Measurements from ENCODE around the gene SLC4A9. TPM values are rescaled to one million over a fixed set of nuclear protein-coding genes. Genes with fewer than 3 reads are reported as not detected.
"Not testable (repeated sequence)": the region's sequence is repeated elsewhere in the genome, so short reads cannot be mapped to it uniquely, and the experiment has no call there.

Gene SLC4A9
- total RNA-seq, 1 donor from 2014 or later: 0.25 TPM

DNA sequence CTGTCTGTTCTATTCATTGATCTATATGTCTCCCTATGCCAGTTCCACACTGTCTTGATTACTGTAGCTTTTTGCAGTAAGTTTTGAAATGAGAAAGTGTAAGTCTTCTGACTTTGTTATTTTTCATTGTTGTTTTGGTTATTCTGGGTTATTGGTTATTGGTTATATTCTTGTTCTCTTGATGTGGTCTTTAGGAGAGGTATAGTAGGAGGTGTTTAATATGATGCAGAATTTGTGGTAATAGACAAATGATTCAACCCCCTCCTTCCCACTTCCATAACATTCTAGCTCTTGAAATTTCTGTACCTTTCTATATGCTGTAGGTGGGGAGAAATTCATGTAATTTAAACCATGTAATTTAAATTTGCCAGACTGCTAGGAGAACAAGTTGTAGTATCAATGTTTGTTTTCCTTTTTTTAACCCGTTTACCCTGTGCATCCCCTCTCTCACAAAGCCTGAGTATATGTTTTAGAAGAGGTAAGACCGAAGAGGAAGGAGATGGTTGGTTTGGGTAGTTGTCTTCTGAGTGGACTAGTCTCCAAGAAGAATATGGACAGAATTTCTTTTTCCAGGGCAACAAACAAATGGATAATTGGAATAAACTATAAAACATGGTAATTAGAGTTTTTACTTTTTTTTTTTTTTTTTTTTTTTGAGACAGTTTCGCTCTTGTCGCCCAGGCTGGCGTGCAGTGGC, 60.8 kb downstream of the SLC4A9 start:
- intact Hi-C loops (cut with DNase I): no loop called here
- no peaks in the 10 kb centered on the region for H3K27me3 ChIP-seq
- no peak overlapping the region for H3K4me3 ChIP-seq
- no peak overlapping the region for H3K27ac ChIP-seq
- no peaks in the 10 kb centered on the region for H3K9me3 ChIP-seq
- peaks cover 21% of the 10 kb centered on the region for H3K4me1 ChIP-seq
- no peak for DNase-seq (ENCODE audit: extremely low spot score in 2 of 2)
- no peaks in the 10 kb centered on the region for H3K36me3 ChIP-seq
- TF ChIP-seq POLR2A (IDR thresholded peaks at IDR 0.05) (no peak), POLR2AphosphoS5 (IDR thresholded peaks at IDR 0.05; ENCODE audit: insufficient read depth in 1 of 2, low read depth in 1 of 2) (no peak)
- TF ChIP-seq, protein P1, sequence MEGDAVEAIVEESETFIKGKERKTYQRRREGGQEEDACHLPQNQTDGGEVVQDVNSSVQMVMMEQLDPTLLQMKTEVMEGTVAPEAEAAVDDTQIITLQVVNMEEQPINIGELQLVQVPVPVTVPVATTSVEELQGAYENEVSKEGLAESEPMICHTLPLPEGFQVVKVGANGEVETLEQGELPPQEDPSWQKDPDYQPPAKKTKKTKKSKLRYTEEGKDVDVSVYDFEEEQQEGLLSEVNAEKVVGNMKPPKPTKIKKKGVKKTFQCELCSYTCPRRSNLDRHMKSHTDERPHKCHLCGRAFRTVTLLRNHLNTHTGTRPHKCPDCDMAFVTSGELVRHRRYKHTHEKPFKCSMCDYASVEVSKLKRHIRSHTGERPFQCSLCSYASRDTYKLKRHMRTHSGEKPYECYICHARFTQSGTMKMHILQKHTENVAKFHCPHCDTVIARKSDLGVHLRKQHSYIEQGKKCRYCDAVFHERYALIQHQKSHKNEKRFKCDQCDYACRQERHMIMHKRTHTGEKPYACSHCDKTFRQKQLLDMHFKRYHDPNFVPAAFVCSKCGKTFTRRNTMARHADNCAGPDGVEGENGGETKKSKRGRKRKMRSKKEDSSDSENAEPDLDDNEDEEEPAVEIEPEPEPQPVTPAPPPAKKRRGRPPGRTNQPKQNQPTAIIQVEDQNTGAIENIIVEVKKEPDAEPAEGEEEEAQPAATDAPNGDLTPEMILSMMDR (IDR thresholded peaks at IDR 0.05): no peak

DNA sequence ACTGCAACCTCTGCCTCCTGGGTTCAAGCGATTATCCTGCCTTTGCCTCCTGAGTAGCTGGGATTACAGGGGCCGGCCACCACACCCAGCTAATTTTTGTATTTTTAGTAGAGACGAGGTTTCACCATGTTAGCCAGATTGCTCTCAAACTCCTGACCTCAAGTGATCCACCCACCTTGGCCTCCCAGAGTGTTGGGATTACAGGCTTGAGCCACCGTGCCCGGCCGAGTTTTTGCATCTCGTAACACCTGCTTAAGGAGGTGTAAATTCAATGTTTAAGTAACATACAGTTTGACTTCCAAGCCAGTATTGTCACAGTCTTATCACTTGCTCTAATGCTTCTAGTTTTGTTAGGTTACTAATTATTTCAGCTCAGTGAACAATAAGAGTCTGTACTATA, 61.4 kb downstream of the SLC4A9 start:
- H3K36me3 ChIP-seq; H3K9me3 ChIP-seq; intact Hi-C loops (cut with DNase I); DNase-seq (ENCODE audit: extremely low spot score in 2 of 2); H3K27me3 ChIP-seq; H3K27ac ChIP-seq; H3K4me3 ChIP-seq: not testable (repeated sequence)
- peaks cover 21% of the 10 kb centered on the region for H3K4me1 ChIP-seq

DNA sequence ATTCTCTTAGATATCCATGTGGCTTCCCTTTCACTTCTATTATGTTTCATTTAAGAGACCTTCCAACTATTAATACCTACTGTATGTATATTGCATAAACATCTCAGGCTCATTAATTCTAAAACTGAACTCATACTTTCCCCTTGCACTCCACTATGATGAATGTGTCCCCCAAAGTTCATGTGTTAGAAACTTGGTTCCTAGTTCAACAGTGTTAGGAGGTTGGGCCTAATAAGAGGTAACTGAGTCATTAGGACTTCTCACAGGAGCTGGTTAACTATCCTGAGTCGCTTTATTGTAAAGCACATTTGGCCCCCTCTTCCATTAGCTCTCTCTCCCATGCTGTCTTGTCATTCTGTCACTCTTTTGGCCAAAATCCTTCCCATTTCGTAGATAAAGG, 63.6 kb downstream of the SLC4A9 start:
- H3K4me1 ChIP-seq: peaks cover 20% of the 10 kb centered on the region
- H3K27me3 ChIP-seq: no peaks in the 10 kb centered on the region
- H3K27ac ChIP-seq: no peak overlapping the region
- TF ChIP-seq, protein P1 (IDR thresholded peaks at IDR 0.05): no peak
- TF ChIP-seq POLR2AphosphoS5 (IDR thresholded peaks at IDR 0.05; ENCODE audit: insufficient read depth in 1 of 2, low read depth in 1 of 2): no peak
- no peak for TF ChIP-seq POLR2A (IDR thresholded peaks at IDR 0.05)
- H3K36me3 ChIP-seq: no peaks in the 10 kb centered on the region
- intact Hi-C loops (cut with DNase I): no loop called here
- DNase-seq (ENCODE audit: extremely low spot score in 2 of 2): no peak
- H3K9me3 ChIP-seq: no peaks in the 10 kb centered on the region
- no peak overlapping the region for H3K4me3 ChIP-seq

DNA sequence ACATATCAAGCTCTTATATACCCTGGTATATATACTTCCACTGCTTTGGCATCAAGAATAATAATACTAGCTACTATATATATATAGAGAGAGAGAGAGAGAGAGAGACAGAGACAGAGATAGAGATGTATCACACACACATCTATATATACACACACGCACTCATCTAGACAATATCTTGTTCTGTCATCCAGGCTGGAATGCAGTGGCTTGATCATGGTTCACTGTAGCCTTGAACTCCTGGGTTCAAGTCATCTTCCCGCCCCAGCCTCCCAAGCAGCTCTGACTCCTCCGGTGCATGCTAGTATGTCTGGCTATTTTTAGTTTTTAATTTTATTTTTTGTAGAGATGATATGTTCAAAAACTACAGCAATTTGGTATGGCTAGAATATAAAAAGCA, 64.1 kb downstream of the SLC4A9 start:
- Histone ChIP-seq H3K36me3 (no peaks in the 10 kb centered on the region), H3K4me1 (peaks cover 15% of the 10 kb centered on the region), H3K9me3 (no peaks in the 10 kb centered on the region), H3K27ac (no peak overlapping the region), H3K4me3 (no peak overlapping the region), H3K27me3 (no peaks in the 10 kb centered on the region)
- TF ChIP-seq, protein P1 (IDR thresholded peaks at IDR 0.05): no peak
- TF ChIP-seq POLR2AphosphoS5 (IDR thresholded peaks at IDR 0.05; ENCODE audit: insufficient read depth in 1 of 2, low read depth in 1 of 2): no peak
- TF ChIP-seq POLR2A (IDR thresholded peaks at IDR 0.05): no peak
- DNase-seq (ENCODE audit: extremely low spot score in 2 of 2): no peak
- intact Hi-C loops (cut with DNase I): no loop called here

Small RNA genes lying within 50 kb of the gene (small RNA-seq; reads per million reads assigned to genes)
- not detected for gene RNU4-14P

Other genes starting within 250 kb of the SLC4A9 start
- gene PURA, start 246.1 kb upstream of the SLC4A9 start, total RNA-seq: 29.7 TPM
- gene IGIP, start 234.3 kb upstream of the SLC4A9 start, total RNA-seq: 16.7 TPM
- gene CYSTM1, start 185.0 kb upstream of the SLC4A9 start, total RNA-seq: 51.6 TPM
- gene PFDN1, start 57.1 kb upstream of the SLC4A9 start, total RNA-seq: 94.8 TPM
- gene HBEGF, start 13.6 kb upstream of the SLC4A9 start, total RNA-seq: 16.2 TPM
- gene ANKHD1, start 41.6 kb downstream of the SLC4A9 start, total RNA-seq: 140 TPM
- gene EIF4EBP3, start 187.5 kb downstream of the SLC4A9 start, total RNA-seq: 38.1 TPM
- gene SRA1, start 197.3 kb downstream of the SLC4A9 start, total RNA-seq: 20.4 TPM
- 16.7 TPM for gene APBB3, start 204.4 kb downstream of the SLC4A9 start, total RNA-seq
- 21.4 TPM for gene SLC35A4, start 204.6 kb downstream of the SLC4A9 start, total RNA-seq

Measured in vagina (tissue), 2 donors.